ENCODE data around the gene MAG. TPM values are rescaled to one million over a fixed set of nuclear protein-coding genes. Genes with fewer than 3 reads are reported as not detected.

The MAG gene
- total and polyA plus RNA-seq, 10 of the 15 experiments (the other 5 are each of a cell fraction or from before 2014, with no cell fraction given), result 0.03 to 0.82 (median 0.17) TPM; not detected in 2

GRCh38 chr19:35254341-35255297 is 37.3 kb upstream of the MAG start:
- ChIA-PET SMC1A (ENCODE audit: uncharacterized antibody, unreplicated experiment) (interaction anchor here (0.7 to 1.6 kb wide), 4 partner anchors 10 to 119 kb away, joined by 3 to 4 read pairs (median 3); no protein-coding TSS in a partner anchor), CTCF (interaction anchor here (0.5 kb wide), 1 partner anchor 100 kb away, joined by 3 read pairs; no protein-coding TSS in a partner anchor), RAD21 (ENCODE audit: unreplicated experiment) (interaction anchor here (1.7 kb wide), 1 partner anchor 113 kb away, joined by 3 read pairs; no protein-coding TSS in a partner anchor), POLR2A (interaction anchor here (0.9 kb wide), 1 partner anchor 13 kb away, joined by 3 read pairs; no protein-coding TSS in a partner anchor)
- H4K20me1 ChIP-seq (ENCODE audit: control insufficient read depth, insufficient read depth), result no peaks in the 10 kb centered on the region
- H3K27ac ChIP-seq (ENCODE audit: control insufficient read depth, insufficient read depth), result no peak overlapping the region
- no peak overlapping the region for H2AFZ ChIP-seq (ENCODE audit: control insufficient read depth, low read depth, low read length)
- DNase-seq (ENCODE audit: low read depth, low spot score) (no peak), ATAC-seq (no peak), FAIRE-seq (no peak)
- TF ChIP-seq SMC3 (IDR thresholded peaks at IDR 0.05; ENCODE audit: borderline replicate concordance, low read length), result no peak
- no peak for TF ChIP-seq FOXM1 (IDR thresholded peaks at IDR 0.05; ENCODE audit: low read depth, low read length)
- TF ChIP-seq ASH2L (IDR thresholded peaks at IDR 0.05; ENCODE audit: borderline replicate concordance, low read depth), result no peak
- TF ChIP-seq CREM (IDR thresholded peaks at IDR 0.05; ENCODE audit: low read depth), result no peak
- no peak for TF ChIP-seq MEF2B (IDR thresholded peaks at IDR 0.05; ENCODE audit: partially characterized antibody, poor library complexity, severe bottlenecking)
- no peak for TF ChIP-seq RBBP5 (conservative IDR thresholded peaks at IDR 0.05)
- TF ChIP-seq USF2 (IDR thresholded peaks at IDR 0.05; ENCODE audit: borderline replicate concordance, low read depth, low read length), result no peak
- TF ChIP-seq POU2F2 (IDR thresholded peaks at IDR 0.05; ENCODE audit: borderline replicate concordance, low read depth, low read length), result no peak
- TF ChIP-seq E2F4 (IDR thresholded peaks at IDR 0.05; ENCODE audit: low read depth, low read length), result no peak
- TF ChIP-seq MXI1 (IDR thresholded peaks at IDR 0.05; ENCODE audit: low read depth, low read length), result no peak
- no peak for TF ChIP-seq HDAC6 (IDR thresholded peaks at IDR 0.05; ENCODE audit: unreplicated experiment)
- TF ChIP-seq PAX8 (IDR thresholded peaks at IDR 0.05), result no peak
- no peak for TF ChIP-seq E2F8 (IDR thresholded peaks at IDR 0.05; ENCODE audit: low read depth, partially characterized antibody)
- TF ChIP-seq NR2C1 (IDR thresholded peaks at IDR 0.05), result no peak
- TF ChIP-seq IKZF2 (IDR thresholded peaks at IDR 0.05), result no peak
- no peak for TF ChIP-seq NFIC (IDR thresholded peaks at IDR 0.05; ENCODE audit: low read depth, low read length)
- 89% methylated on average over 17 of the region's 17 CpGs for WGBS (ENCODE audit: insufficient coverage, insufficient replicate concordance, low lambda C conversion rate, missing lambda C conversion rate)
- H3K4me2 ChIP-seq (ENCODE audit: control insufficient read depth, insufficient read depth), result no peak overlapping the region
- no peaks in the 10 kb centered on the region for H3K4me1 ChIP-seq (ENCODE audit: control insufficient read depth, insufficient read depth, low read length)
- no peak overlapping the region for H3K9ac ChIP-seq (ENCODE audit: control insufficient read depth, insufficient read depth, low read length)
- no peak overlapping the region for H3K4me3 ChIP-seq
- H3K9me3 ChIP-seq (replicated peaks; ENCODE audit: control insufficient read depth, insufficient read depth, low read length), result no peaks in the 10 kb centered on the region
- peaks cover 4 to 7% of the 10 kb centered on the region in 2 experiments; a peak in 3 of 4 replicates for H3K36me3 ChIP-seq (ENCODE audit: control insufficient read depth in 2 of 2, insufficient read depth in 2 of 2, low read length in 1 of 2)
- BruUV-seq (replicated peaks), result no TSS peak
- in situ Hi-C loops (cut with MboI) (no loop called here), intact Hi-C loops (cut with micrococcal nuclease; ENCODE audit: unreplicated experiment) (no loop called here)
- peaks cover 8% of the 10 kb centered on the region for H3K79me2 ChIP-seq (ENCODE audit: control insufficient read depth, insufficient read depth, low read length)
- no peaks in the 10 kb centered on the region for H3K27me3 ChIP-seq (replicated peaks in 1 of 2; ENCODE audit: control insufficient read depth in 2 of 2, insufficient read depth in 2 of 2, low read length in 1 of 2)

Data from GM12878 (cell line).